NAMALWA (cell line): ENCODE measurements around the gene DIAPH3.

Experiments
- DNase-seq: peaks from one replicate; pipeline ENCODE4 v3.0.0-alpha.2; 2015; ENCODE audit warnings: low spot score

The DIAPH3 gene

DNA sequence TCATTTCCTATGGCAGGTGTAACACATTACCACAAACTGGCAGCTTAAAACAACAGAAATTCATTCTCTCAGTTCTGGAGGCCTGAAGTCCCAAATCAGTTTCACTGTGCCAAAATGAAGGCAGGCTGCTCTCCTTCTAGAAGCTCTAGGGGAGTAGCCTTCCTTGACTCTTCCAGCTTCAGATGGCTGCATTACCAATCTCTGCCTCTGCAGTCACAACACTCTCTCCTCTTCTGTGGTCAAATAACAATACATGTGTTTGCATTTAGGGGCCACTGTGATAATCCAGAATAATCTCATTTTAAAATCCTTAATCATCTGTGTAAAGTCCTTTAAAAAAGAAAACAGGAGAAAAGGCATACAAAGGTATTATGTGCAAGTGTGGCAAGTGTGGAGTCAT is 7.8 kb downstream of the DIAPH3 start:
- peak; percentile 38 for DNase-seq

DNA sequence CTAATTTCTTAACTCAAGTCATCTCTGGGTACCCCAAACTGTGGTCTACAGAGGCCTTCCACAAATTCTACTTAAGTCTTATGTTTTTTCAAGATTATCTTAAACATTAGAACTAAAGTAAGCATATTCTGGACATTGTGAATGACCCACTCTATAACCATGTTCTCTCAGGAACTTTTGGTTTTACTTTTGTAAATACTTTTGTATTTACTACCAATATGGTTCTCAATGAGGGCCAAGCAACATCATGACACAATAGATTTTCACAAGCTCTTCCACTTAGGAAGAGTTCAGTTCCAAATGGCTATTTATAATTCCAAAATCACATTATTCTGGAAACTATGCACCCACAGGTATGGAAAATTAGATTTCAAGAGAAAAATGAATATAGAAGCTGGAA is 10.8 kb downstream of the DIAPH3 start:
- no peak for DNase-seq

DNA sequence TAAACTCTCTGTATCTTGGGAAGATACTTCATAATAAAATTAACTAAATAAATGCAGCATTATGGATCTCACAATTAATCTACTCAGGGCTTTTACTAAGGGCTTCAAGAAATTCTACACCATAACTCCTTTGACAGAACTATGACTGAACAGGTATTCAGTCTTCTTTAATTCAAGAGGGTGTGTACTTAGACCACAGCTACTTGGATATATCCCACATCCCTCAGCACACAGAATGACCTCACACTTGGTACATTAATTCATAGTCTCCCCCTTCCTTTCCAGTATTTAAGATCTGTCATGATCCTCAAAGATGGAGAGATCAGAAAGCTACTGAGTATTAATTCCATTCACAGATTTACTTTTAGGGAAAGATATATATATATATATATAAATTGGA is 11.6 kb downstream of the DIAPH3 start:
- DNase-seq: no peak

DNA sequence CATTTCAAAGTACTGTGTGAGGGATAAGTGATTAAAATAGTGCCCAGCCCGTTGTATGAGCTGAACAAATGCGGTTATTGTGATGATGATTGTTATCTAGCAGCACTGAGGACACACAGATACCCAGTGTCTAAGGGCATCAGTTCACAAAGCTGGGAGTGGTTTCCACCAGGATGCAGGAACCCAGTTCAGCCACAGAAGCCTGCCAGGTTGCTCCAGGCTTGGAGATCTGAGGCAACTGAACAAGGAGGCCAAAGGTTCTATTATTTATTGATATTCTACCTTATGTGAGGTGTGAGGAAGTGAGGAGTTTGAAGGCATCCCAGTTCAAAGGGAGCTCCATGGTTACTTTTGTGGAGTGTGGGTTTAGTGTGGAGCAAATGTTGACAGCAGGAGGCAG is 13.2 kb downstream of the DIAPH3 start:
- DNase-seq: no peak

DNA sequence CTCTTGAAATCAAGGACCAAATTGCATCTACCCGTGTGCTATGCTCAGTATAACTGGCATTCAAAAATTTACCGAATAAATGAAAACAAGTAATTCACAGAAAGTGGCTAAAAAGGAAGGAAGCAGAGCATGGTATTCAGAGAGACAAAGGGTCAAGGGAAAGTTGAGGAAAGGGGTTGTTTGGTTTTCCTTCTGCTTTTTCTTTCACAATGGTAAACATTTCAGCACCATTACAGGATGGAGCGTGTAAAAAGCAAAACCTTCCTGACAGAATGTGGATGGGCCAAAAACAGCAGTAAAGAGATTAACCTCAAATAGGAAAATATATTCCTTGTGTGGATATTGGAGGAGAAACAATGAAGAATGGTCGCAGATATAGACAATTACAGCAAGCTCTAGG is 14.8 kb downstream of the DIAPH3 start:
- DNase-seq: no peak

DNA sequence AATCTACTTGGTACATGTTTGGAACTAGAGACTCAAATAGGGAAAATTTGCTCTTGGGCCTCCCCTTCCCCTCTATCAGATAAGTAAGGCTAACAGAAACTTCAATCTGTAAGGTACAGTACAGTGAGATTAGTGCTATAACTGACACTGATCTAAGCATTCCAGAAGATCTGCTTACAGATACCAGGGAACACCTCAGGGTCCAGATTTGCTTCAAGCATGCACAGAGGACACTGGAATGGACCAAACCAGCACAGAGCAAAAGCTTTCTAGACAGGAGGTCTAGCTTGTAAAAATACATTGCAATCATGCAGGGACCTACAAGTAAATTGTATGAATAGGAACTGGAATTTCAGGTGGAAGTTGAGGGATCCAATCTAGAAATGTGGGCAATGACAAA is 16.4 kb downstream of the DIAPH3 start:
- no peak for DNase-seq

DNA sequence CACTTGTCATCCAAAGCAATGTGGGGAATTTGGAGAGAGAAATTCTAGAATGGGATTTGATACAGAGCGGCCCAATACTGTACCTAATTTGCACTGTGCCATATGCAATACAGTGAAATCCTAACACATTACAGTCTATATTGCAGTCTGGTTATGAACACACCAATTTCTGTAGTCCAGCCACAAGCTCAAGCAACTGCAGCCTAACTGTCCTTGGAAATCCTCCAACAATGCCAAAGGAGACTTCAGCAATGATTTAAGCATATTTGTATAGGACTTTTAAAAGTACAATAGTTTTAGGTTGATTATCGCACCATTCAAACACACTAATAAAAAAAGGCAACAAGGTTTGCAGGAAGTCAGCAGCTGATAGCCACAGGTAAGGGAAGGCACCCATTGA is 17.3 kb downstream of the DIAPH3 start:
- no peak for DNase-seq

DNA sequence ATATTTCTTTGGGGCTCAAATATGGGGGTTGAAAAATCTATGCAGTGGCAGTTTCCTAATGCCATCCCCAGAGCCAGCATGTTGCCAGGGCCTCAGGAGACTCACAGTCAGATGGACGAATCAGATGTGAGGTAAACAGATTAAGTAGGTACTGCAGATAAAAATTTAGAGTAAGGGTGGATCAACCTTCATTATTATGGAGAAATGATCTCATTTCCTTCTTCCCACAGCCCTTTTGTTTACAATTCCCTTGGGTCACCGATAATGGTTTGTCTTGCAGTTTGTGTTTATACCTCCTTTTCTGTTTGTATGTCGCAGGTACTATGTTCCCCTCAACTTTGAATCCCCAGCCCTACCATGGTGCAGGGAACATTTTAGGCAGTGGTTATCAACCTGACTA is 20.0 kb downstream of the DIAPH3 start:
- DNase-seq: no peak

DNA sequence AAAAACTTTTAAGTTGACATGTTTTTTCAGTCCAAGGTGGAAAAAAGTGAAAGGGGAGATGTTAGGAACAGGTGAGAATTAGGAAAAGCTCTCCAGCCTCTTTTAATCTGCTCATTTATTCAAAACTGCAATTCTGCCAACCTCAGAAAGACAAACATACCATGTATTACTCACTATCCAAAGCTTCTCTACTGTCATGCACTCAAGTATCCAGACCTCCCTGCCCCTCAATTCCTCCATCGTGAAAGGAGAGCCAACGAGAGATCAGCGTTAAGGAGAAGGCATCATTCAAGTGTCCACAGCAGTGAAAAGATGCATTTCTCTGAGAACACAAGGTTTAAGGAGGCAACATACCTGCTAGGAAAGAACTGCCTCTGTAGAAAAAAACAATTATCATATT is 24.5 kb downstream of the DIAPH3 start:
- no peak for DNase-seq

DNA sequence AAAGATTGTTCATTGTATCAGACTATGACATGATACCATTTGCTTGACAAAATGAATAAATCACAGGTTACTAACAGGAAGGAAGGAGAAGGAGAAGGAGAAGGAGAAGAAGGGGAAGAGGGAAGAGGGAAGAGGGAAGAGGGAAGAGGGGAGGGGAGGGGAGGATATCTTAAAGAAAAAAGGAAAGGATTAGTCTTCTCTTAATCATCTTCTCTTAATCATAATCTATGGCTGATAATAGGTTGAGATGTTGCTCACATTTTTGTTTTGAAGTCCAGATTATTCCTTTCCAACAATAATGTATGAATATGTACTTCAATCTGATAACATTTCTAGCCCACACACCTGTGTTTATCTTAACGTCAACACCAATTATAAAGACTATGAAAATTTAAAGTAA is 25.1 kb downstream of the DIAPH3 start:
- no peak for DNase-seq

DNA sequence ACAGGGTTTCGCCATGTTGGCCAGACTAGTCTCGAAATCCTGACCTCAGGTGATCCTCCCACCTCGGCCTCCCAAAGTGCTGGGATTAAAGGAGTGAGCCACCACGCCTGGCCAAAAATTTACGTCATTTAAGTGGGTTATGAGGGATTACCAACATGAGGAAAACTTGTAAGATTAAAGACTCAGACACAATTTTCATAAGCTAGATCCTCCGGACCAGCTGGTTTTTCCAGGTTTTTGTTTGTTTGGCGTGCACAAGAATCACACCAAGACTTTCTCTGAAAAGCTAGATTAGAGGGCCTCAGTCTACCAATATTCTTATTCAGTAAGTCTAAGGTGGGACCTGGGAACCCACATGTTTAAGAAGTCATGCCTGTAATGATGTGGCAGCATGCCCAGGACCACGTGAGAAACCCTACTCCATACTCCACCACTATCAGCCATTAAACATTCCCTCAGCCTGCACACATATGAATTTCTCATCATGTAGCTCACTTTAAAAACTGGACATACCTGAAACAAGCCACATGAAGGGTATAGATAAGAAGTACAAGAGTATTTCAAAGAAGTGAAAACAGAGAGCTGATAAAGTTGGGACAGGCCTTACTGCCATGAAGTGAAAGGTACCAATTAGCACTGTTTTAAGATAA is 25.7 kb downstream of the DIAPH3 start:
- DNase-seq: no peak

DNA sequence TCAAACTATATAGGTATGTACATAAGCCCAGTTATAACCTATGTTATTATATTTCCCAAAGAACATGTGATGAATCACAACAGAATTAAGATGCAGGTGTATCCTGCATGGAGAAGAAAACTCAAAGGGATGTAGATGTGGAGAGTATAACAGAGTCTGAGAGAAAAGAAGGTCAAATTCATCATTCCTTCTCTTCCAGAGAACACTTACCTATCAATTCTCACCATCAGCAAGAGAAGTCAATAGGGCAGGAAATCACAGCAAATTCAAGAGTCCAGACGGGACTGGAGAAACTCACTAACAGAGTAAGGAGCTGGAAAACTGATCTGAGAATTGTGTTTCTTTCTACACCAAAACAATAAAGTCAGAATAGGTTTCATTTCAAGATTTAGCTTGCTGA is 28.4 kb downstream of the DIAPH3 start:
- no peak for DNase-seq

DNA sequence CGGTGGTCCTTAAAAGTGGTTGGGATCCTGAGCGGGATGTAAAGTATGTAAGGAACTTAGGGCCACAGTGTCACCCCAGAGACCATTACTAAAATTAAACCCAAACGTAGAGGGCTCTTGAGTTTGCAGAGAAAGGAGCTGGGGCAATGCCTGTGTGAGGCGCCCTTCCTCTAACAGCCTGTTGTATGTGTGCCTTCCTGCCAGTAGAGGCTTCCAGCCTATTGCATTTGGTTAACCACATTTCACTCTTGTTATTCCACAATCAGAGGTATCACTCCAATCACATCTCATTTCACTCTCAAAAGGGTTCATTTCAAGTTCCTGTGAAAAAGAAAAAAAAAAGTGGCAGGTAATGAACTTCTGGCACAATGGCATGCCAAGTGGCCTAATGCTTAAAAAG is 29.4 kb downstream of the DIAPH3 start:
- DNase-seq: no peak

DNA sequence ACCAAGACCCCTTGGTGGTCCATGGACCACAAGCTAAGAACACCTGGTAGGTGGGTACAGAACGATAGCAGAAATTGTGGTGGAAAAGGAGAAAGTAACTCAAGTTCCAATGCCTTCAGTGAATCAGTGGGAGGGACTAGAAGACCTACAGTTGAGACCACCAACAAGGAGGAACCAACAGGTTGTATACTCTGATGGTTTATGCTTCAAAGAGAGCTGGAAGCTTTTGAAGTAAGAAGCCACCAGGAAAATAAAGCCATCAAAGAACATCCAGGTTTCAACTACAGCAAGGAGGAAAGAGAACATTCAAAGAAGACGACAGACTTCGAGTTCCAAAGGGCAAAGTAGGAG is 42.4 kb downstream of the DIAPH3 start:
- no peak for DNase-seq

DNA sequence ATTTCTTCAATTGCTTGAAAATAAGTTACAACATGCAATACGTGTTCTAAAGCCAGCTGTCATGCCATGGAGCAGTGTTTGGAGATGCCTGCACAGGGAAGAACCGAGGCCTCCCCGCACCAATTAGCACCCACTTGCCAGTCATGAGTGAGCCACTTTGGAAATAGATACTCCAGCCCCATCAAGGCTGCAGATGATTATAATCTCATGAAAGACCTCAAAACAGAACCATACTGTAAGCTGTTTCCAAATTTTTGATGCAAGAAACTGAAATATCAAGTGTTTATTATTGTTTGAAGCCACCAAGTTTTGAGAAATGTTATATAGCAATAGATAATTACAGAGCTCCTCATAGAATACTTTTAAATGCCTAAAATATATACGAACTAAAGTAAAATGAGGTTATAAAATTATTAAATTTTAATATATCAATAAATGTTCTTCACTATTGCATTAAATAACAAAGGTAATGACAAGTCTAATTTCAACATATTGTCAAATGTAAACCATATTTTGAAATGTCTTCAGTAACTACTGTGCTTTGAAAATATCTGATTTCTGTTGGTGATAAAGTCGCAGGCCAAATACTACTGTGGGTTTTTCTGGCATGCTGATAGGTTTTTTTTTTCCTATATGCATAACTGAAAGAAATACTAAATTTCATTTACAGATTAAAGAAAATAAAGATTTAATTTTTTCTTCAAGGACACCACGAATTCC is 43.0 kb downstream of the DIAPH3 start:
- no peak for DNase-seq

DNA sequence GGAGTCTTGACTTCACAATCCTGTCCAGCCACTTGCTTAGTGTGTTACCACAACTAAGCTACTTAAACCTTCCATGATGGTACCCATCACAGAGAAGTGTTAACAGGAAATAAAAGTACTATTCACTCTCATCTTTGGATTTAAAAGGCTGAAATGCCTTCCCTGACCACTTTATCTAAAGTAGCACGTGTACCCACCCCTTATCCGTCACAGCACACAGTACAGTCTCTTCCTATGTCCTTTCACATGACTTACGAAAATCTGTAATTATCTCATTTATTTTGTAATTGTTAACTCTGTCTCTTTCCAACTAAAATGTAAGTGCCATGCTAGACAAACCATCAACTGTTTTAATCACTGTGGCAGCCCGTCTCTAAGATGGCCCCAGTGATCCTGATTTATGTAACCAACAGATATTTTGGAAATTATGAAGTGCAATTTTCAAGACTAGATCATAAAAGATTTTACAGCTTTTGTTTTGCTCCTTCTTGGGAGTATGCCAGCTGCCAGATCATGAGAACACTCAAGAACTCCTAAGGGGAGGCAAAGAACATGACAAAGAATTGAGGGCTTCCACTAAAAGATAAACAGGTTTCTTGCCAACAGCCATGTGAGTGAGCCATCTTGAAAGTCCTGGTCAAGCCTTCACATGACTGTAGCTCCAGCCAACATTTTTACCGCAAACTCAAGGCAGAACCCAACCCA is 44.9 kb downstream of the DIAPH3 start:
- DNase-seq: no peak

DNA sequence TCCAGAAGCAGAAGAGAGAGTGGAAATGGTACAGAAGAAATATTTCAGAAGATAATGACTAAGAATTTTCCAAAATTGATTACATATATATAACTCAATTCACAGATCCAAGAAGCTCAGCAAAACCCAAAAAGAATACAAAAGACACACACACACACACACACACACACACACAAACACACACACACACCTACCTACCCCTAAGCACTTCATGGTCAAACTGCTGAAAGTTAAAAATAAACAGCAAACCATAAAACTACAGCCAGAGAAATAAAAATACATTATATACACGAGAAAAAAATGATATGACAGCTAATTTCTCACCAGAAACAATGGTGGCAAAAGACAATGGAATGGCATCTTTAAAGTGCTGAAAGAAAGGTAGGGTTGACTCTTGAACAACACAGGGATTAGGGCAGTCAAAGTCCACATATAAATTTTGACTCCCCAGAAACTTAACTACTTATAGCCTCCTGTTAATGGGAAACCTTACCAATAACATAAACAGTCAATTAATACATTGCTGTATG is 49.2 kb downstream of the DIAPH3 start:
- no peak for DNase-seq

DNA sequence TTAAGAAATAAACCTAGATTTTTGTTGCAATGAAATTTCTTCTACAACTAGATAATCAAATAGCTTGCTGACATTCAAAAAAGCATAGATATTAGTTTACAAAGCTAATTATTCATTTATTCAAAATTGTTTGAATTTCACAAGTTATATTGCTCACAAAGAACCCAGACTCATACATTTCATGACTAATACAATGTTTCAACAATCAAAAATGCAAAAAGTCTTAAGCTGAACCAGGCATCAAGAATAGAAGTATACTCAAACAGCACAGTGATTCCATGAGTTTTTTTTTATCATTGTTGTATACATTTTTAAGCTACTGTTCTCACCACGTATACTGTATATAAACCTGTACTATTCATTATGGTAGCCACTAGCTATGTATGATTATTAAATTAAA is 51.0 kb downstream of the DIAPH3 start:
- no peak for DNase-seq

DNA sequence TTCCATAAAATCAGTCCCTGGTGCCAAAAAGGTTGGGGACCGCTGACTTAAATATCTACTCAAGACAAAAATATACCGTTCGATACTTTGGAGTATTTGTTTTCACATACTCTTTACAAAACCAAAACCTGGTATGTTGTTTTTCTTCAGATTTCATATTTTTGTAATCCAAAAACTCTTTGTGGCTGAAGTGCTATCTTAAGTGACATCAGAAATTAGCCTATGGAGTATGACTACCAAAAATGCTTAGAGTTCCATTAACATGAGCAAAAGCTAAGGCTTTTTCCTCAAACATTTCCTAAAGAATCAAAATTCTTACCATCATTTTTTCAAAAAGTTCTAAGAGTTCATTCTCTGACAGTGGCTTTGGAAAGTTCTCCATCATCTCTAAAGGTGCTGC is 52.0 kb downstream of the DIAPH3 start:
- no peak for DNase-seq

DNA sequence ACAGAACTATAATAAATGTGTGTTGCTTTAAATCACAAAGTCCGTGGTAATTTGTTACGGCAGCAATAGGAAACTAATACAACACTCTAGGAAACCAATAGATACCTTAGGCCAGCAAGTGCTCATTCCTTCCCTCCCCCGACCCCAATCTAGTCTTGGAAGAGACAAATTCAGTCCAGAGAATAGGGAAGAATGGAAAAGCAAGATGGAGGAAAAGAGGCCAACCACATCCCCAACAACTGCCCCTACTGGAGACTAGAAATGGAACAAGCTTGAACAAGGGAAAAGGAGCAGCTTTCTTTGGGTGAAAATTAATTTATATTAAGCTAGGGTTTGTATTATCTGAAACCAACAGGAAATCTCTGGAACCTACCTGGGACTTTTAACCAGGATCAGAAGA is 54.4 kb downstream of the DIAPH3 start:
- no peak for DNase-seq

DNA sequence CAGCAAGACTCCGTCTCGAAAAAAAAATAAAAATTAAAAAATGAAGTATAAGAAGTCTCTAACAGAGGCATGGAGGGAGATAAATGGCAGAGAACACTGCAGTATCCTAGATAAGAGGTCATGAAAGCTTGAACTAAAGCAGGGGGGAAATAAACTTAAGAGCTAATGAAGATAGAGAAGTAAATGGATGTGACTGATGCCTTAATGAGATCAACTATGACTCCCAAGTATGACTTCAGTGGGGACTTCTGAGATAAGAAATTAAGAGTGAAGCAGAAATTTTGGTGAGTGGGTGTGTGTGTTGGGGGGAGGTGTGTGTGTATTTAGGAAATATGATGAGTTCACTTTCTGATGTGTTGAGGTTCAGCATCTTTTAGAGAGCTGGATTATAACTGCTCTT is 55.1 kb downstream of the DIAPH3 start:
- DNase-seq: no peak

DNA sequence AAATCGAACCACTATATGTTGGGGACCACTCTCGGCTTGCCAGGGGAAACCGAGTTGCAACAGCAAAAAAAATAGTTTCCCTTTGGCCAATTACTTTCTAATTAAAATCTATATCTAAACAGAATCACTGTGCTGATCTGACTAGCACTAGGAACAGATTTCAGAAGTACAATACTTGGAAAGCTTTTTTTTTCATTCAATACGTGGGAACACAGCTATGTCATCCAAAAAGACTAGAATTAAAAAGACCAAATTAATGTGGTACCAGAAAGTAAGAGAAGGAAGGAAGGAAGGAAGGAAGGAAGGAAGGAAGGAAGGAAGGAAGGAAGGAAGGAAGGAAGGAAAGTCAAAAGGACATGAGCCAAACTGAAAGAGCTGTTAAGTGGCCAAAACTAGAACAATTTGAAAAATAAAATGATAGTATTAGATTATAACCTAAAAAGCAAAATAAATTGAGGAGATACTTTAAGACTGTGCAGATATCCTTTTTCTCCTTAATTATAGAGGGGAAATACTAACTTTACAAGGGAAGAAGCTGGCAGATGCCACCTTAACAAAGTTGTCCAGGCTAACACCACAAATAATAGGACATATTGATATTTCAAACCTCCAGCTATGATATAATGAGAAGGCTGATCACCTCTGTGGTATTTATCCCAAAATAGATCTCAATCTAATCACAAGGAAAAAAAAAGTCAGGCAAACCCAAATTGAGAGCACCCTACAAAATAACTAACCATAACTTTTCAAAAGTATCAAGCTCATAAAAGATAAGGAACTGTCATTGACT is 63.9 kb downstream of the DIAPH3 start:
- no peak for DNase-seq

DNA sequence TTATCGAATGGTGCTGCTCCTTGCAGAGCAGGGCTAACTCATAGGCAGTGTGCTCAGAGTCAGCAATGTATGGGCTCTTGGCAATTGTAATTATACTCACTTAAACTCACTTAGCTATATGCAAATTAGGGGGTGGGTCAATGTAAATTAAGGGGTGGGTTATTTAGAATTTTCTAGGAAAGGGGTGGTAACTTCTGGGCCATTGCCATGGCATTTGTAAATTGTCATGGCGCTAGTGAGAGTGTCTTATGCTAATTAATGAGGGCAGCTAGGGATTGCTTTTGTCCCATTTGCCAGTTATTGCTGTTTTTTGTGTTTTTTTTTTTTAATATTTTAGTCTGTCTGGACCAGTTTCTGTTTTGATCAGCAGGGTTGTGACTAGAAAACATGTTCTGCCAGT is 68.4 kb downstream of the DIAPH3 start:
- DNase-seq: peak; percentile 26
